ENCODE data around the gene LAMA2.
A peak's percentile ranks its signal among the peaks of the same experiment; 100 is the strongest.

LAMA2 gene

DNA sequence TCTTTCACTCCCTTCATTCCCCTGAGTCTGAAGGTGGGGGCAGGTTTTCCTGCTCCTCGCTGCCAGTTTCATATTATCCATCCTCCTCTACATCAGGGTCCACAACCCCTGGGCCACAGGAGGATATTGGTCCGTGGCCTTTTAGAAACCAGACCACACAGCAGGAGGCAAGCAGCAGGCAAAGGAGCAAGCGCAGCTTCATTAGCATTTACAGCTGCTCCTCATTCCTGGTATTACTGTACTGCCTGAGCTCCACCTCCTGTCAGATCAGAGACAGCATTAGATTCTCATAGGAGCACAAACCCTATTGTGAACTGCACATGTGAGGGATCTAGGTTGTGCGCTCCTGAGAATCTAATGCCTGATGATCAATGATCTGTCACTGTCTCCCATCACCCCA lies 446.7 kb downstream of the LAMA2 start:
- TF ChIP-seq, protein P1, sequence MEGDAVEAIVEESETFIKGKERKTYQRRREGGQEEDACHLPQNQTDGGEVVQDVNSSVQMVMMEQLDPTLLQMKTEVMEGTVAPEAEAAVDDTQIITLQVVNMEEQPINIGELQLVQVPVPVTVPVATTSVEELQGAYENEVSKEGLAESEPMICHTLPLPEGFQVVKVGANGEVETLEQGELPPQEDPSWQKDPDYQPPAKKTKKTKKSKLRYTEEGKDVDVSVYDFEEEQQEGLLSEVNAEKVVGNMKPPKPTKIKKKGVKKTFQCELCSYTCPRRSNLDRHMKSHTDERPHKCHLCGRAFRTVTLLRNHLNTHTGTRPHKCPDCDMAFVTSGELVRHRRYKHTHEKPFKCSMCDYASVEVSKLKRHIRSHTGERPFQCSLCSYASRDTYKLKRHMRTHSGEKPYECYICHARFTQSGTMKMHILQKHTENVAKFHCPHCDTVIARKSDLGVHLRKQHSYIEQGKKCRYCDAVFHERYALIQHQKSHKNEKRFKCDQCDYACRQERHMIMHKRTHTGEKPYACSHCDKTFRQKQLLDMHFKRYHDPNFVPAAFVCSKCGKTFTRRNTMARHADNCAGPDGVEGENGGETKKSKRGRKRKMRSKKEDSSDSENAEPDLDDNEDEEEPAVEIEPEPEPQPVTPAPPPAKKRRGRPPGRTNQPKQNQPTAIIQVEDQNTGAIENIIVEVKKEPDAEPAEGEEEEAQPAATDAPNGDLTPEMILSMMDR (IDR thresholded peaks at IDR 0.05; ENCODE audit: low read depth, low read length, missing control alignments) = no peak
- H3K4me3 ChIP-seq (replicated peaks; ENCODE audit: low read depth, low read length) = no peak overlapping the region
- no peak for DNase-seq (ENCODE audit: extremely low read depth, low read depth)

DNA sequence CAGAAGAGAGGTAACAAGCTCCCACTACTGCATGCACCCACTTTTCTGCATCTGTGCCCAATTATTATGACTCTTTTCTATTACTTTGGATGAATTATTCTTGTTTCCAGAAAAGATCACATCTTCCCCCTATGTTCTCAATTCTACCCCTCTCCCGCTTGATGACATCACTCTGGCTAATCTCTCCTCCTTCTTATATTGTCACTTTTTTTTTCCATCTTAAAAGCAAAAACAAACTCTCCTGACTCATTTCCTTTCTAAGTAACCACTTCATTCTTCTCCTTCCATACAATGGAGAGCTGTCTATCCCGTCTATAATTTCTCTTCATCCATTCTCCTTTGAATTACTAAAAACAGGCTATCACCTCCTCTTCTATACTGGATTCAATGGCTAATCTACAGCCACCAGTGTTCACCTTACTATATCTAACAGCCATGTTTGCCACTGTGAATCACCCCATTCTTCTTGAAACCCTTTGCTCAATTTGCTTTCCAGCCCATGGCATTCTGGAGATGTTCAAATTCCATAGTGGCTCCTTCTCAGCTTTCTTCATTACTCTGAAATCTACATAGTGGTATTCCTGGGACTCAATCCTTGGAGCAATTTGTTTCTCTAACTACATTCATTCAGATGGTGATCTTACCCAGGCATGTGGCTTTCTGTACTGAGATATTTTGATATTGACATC lies 448.7 kb downstream of the LAMA2 start:
- TF ChIP-seq, protein P1 (IDR thresholded peaks at IDR 0.05; ENCODE audit: low read depth, low read length, missing control alignments) = no peak
- no peak for DNase-seq (ENCODE audit: extremely low read depth, low read depth)
- no peak overlapping the region for H3K4me3 ChIP-seq (replicated peaks; ENCODE audit: low read depth, low read length)

DNA sequence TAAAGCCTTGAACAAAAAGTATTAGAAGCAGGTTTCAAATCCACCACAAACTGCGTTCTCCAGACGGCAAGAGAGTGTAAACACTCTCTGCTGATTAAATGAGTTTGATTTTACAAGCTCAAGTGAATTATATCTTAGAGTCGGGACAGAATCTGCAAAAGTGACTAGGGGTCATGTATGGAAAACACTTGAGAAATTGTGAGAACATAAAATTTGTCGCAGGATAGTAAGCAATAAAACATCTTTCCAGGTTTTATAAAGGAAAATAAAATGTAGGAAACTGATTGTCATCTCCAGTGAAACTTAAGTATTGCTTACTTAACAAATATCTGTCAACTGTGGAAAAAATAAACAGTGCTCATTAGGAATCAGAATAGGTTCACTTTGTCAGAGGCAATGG lies 452.9 kb downstream of the LAMA2 start:
- DNase-seq (ENCODE audit: extremely low read depth, low read depth) = no peak
- H3K4me3 ChIP-seq (replicated peaks; ENCODE audit: low read depth, low read length) = no peak overlapping the region
- TF ChIP-seq, protein P1 (IDR thresholded peaks at IDR 0.05; ENCODE audit: low read depth, low read length, missing control alignments) = no peak

DNA sequence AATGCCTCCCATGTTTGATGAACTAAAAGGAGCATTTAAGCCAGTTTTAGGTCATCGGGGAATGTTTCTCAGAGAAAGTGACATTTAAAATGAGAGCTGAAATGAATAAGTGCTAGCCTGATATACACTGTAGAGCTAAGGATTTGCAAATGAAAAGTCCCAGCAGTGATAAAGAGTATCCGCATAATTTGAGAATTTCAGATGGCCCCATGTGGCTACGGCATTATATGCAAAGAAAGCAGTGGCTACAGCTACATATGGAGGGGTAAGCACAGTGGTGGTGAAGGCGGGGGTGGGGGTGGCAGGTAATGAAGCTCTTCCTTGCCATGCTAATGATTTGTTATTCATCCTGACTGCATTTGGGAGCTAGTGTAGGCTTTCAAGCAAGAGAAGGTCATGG lies 455.7 kb downstream of the LAMA2 start:
- no peak overlapping the region for H3K4me3 ChIP-seq (replicated peaks; ENCODE audit: low read depth, low read length)
- TF ChIP-seq, protein P1 (IDR thresholded peaks at IDR 0.05; ENCODE audit: low read depth, low read length, missing control alignments) = no peak
- DNase-seq (ENCODE audit: extremely low read depth, low read depth) = no peak

DNA sequence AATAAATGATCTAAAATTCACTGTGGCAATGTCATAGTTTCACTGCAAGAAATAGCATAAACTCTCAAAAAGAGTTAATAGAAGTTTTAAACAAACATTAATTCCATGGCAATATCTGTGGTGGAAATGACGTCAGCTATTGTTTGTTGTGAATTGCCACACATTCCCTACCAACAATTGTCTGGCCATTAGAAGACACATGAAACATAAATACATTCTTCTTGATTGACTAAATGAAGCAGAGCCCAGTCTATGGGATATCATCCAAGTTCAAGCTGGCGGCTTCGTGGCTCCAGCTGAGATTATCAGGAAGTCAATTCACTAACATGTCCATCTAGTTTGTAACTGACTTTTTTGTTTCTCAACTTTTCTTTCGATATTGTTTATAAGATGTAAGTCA lies 458.0 kb downstream of the LAMA2 start:
- no peak overlapping the region for H3K4me3 ChIP-seq (replicated peaks; ENCODE audit: low read depth, low read length)
- peak; percentile 42 for DNase-seq (ENCODE audit: extremely low read depth, low read depth)
- TF ChIP-seq, protein P1 (IDR thresholded peaks at IDR 0.05; ENCODE audit: low read depth, low read length, missing control alignments) = no peak

DNA sequence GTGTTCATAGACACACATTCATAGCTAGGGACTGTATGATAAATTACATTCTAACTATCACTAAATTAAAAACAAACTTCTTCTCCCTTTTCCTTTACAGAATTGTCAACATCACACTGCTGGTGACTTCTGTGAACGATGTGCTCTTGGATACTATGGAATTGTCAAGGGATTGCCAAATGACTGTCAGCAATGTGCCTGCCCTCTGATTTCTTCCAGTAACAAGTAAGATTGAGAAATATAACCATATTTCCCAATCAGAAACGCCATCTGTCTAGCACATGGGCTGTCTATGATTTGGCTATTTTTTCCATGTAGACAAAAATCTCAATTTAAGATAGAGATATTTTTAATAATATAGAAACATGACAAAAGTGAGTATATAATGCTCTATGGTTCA lies 459.3 kb downstream of the LAMA2 start:
- TF ChIP-seq, protein P1 (IDR thresholded peaks at IDR 0.05; ENCODE audit: low read depth, low read length, missing control alignments) = no peak
- no peak overlapping the region for H3K4me3 ChIP-seq (replicated peaks; ENCODE audit: low read depth, low read length)
- DNase-seq (ENCODE audit: extremely low read depth, low read depth) = no peak

DNA sequence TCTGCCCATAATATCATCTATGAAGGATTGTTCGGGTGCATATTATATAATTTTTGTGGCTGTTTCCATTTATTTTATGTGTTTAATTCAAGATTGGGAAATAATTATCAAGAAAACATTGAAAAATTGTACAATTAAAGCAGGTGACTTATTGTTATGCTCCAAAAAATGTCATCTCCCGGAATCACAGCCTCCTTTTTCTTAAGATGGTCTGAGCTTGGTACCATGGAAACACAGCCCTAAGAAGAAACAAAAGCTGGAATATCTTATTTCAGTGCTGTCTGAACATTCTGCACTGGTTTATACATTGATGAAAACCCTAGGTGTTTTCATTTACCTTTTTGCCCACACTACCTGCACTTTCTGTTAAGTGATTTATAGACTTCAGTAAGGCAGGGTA lies 459.9 kb downstream of the LAMA2 start:
- DNase-seq (ENCODE audit: extremely low read depth, low read depth) = no peak
- no peak overlapping the region for H3K4me3 ChIP-seq (replicated peaks; ENCODE audit: low read depth, low read length)
- TF ChIP-seq, protein P1 (IDR thresholded peaks at IDR 0.05; ENCODE audit: low read depth, low read length, missing control alignments) = no peak

Measured in HFF-Myc (cell line).